ENCODE data around the gene DOK1.
A peak's percentile ranks its signal among the peaks of the same experiment; 100 is the strongest.

DOK1 gene

GRCh38 chr2:74515981-74516633, 38.4 kb upstream of the DOK1 start:
- no peak for TF ChIP-seq CTCF (IDR thresholded peaks at IDR 0.05; ENCODE audit: low read length, missing control alignments)
- DNase-seq (ENCODE audit: low read depth): peak; percentile 47
- no peak overlapping the region for H3K4me3 ChIP-seq (replicated peaks; ENCODE audit: low read depth, low read length)

GRCh38 chr2:74516650-74517049, 37.9 kb upstream of the DOK1 start:
- H3K4me3 ChIP-seq (replicated peaks; ENCODE audit: low read depth, low read length): no peak overlapping the region
- no peak for TF ChIP-seq CTCF (IDR thresholded peaks at IDR 0.05; ENCODE audit: low read length, missing control alignments)
- DNase-seq (ENCODE audit: low read depth): no peak

DNA sequence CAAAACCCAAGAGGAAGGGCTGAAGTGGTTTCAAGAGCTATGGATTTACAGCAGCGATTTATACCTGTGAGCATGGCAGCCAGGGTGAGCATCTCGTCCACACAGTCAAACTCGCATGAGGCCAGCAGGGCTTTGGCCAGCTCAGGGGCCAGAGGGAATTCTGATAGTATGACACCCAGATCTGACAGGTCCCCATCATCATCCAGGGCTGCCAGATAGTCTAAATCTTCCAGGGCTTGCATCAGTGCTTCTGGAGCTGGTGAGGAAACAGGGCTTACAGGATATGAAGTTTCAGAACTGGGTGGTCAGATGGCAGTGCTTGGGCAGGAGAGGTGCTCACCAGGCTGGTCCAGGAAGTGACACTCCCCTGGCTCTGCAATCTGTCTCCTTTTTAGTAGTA, 32.0 kb upstream of the DOK1 start:
- DNase-seq (ENCODE audit: low read depth): no peak
- H3K4me3 ChIP-seq (replicated peaks; ENCODE audit: low read depth, low read length): no peak overlapping the region
- TF ChIP-seq CTCF (IDR thresholded peaks at IDR 0.05; ENCODE audit: low read length, missing control alignments): no peak

- no peak for DNase-seq (ENCODE audit: low read depth)
- H3K4me3 ChIP-seq (replicated peaks; ENCODE audit: low read depth, low read length): no peak overlapping the region
- TF ChIP-seq CTCF (IDR thresholded peaks at IDR 0.05; ENCODE audit: low read length, missing control alignments): no peak
These were observed 30.5 kb upstream of the DOK1 start for GRCh38 chr2:74524005-74524404.

- TF ChIP-seq CTCF (IDR thresholded peaks at IDR 0.05; ENCODE audit: low read length, missing control alignments): no peak
- no peak for DNase-seq (ENCODE audit: low read depth)
- no peak overlapping the region for H3K4me3 ChIP-seq (replicated peaks; ENCODE audit: low read depth, low read length)
These were observed 29.4 kb upstream of the DOK1 start for GRCh38 chr2:74524955-74525716.

DNA sequence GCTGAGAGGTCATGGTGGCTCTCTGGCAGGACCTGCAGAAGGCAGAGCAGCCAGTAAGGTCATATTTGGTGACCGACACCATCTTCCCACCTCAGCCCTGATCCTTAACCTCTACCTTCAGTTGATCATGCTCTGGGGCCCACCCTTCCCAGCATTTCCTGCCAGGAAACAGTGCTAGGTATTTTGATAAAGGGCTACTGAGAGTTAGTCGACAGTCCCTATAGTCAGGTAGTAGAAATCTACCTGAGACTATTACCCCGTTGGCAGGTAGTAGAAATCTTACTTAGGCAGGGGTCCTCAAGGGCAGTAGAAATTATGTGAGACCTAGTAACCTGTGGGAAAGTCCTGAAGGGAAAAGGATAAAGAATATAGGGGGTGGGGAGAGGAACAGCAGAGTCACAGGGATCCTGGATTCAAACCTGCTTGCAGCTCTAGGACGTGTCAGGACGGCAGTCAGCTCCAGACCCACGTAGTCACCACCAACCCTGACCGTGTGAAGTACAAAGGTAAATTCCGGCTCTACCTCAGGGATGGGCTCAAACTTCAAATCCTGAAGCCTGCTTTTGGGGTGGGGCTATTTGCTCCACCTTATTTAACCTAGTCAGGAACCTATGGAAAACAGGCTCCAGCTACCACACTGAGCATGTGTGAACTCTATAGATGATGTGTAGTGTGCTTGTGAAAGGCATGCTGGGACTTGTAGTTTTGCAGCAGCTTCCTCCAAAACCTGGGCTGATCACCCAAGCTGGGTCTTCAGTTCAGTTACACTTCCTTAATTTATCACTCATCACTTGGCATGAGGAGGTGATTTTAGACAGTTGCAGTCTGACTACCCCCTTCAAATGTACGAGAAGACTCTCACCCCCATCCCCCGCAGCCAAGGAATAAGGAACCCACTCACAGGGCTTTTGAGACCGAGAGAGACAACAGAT, 28.5 kb upstream of the DOK1 start, which contains the start of gene DQX1:
Gene DQX1, minus strand, starts transcription at position 515 of the 932 bp plus-strand sequence. Its CDS starts 502 bp downstream, at position 13.
- no peak within 1 kb of the TSS for H3K4me3 ChIP-seq (replicated peaks; ENCODE audit: low read depth, low read length)
- DNase-seq (ENCODE audit: low read depth): no peak
- TF ChIP-seq CTCF (IDR thresholded peaks at IDR 0.05; ENCODE audit: low read length, missing control alignments): no peak
